Measurements from ENCODE around the gene TMEM132C. TPM values are rescaled to one million over a fixed set of nuclear protein-coding genes. Genes with fewer than 3 reads are reported as not detected.

The TMEM132C gene
- total RNA-seq, 1 donor from 2014 or later: 11.7 TPM

- no peak for DNase-seq
These were observed 404.6 kb downstream of the TMEM132C start for GRCh38 chr12:128671528-128672042.

GRCh38 chr12:128672428-128672827 is 405.5 kb downstream of the TMEM132C start:
- DNase-seq: no peak

GRCh38 chr12:128672893-128673292 is 405.9 kb downstream of the TMEM132C start:
- no peak for DNase-seq

GRCh38 chr12:128675576-128675975 is 408.6 kb downstream of the TMEM132C start:
- DNase-seq: no peak

GRCh38 chr12:128680555-128680954 is 413.6 kb downstream of the TMEM132C start:
- no peak for DNase-seq

- no peak for DNase-seq
These were observed 415.7 kb downstream of the TMEM132C start for GRCh38 chr12:128682548-128683275.

- DNase-seq: no peak
These were observed 417.4 kb downstream of the TMEM132C start for GRCh38 chr12:128684352-128684751.

GRCh38 chr12:128685903-128686475 is 419.0 kb downstream of the TMEM132C start:
- DNase-seq: no peak

- no peak for DNase-seq
These were observed 420.9 kb downstream of the TMEM132C start for GRCh38 chr12:128687851-128688250.

GRCh38 chr12:128690641-128691040 is 423.7 kb downstream of the TMEM132C start:
- DNase-seq: no peak

GRCh38 chr12:128693115-128693514 is 426.1 kb downstream of the TMEM132C start:
- DNase-seq: no peak

GRCh38 chr12:128693771-128694170 is 426.8 kb downstream of the TMEM132C start:
- no peak for DNase-seq

- DNase-seq: no peak
These were observed 427.5 kb downstream of the TMEM132C start for GRCh38 chr12:128694445-128694844.

- no peak for DNase-seq
These were observed 428.7 kb downstream of the TMEM132C start for GRCh38 chr12:128695697-128696096.

GRCh38 chr12:128698301-128698972 is 431.5 kb downstream of the TMEM132C start:
- DNase-seq: no peak

GRCh38 chr12:128699106-128699505 is 432.1 kb downstream of the TMEM132C start:
- DNase-seq: no peak

- no peak for DNase-seq
These were observed 435.4 kb downstream of the TMEM132C start for GRCh38 chr12:128702371-128702770.

GRCh38 chr12:128705140-128705539 is 438.2 kb downstream of the TMEM132C start:
- DNase-seq: no peak

- no peak for DNase-seq
These were observed 440.5 kb downstream of the TMEM132C start for GRCh38 chr12:128707488-128707887.

GRCh38 chr12:128708789-128709188 is 441.8 kb downstream of the TMEM132C start:
- no peak for DNase-seq

GRCh38 chr12:128709660-128710059 is 442.7 kb downstream of the TMEM132C start:
- DNase-seq: peak; percentile 31

GRCh38 chr12:128711486-128711885 is 444.5 kb downstream of the TMEM132C start:
- no peak for DNase-seq

- no peak for DNase-seq
These were observed 445.7 kb downstream of the TMEM132C start for GRCh38 chr12:128712622-128713021.
